H9 (cell line): ENCODE data around the gene ZNF512B. TPM values are rescaled to one million over a fixed set of nuclear protein-coding genes. Genes with fewer than 3 reads are reported as not detected.

Experiments used
- DNase-seq: peaks from one replicate; pipeline ENCODE4 v3.0.0-alpha.2; 2017
- H2AFZ ChIP-seq: one replicate; pipeline ENCODE4 v1.6.1; 2013; ENCODE audit warnings: mild to moderate bottlenecking, low read length, control low read depth, moderate library complexity
- H2AK5ac ChIP-seq: 2 replicates; pipeline ENCODE4 v1.6.1; 2013; ENCODE audit warnings: low read length, control low read depth, mixed read lengths; ENCODE audit not compliant: insufficient read length
- H2BK120ac ChIP-seq: one replicate; pipeline ENCODE4 v1.6.1; 2013; ENCODE audit warnings: low read depth, mild to moderate bottlenecking, low read length, control low read depth, inconsistent platforms; ENCODE audit not compliant: poor library complexity, severe bottlenecking
- H2BK12ac ChIP-seq: 2 replicates; pipeline ENCODE4 v1.6.1; 2013; ENCODE audit warnings: low read length, control low read depth, mixed read lengths, low read depth; ENCODE audit not compliant: insufficient read length
- H2BK15ac ChIP-seq: 2 replicates; pipeline ENCODE4 v1.6.1; 2013; ENCODE audit warnings: low read depth, low read length, control low read depth
- H2BK20ac ChIP-seq: one replicate; pipeline ENCODE4 v1.6.1; 2013; ENCODE audit warnings: low read depth, mild to moderate bottlenecking, low read length, control low read depth, inconsistent platforms; ENCODE audit not compliant: poor library complexity, severe bottlenecking
- H2BK5ac ChIP-seq: 2 replicates; pipeline ENCODE4 v1.6.1; 2013; ENCODE audit warnings: low read length, control low read depth, mixed read lengths; ENCODE audit not compliant: insufficient read length
- H3K14ac ChIP-seq: 2 replicates; pipeline ENCODE4 v1.6.1; 2013; ENCODE audit warnings: low read length, control low read depth; ENCODE audit not compliant: insufficient read depth
- H3K18ac ChIP-seq: 2 replicates; pipeline ENCODE4 v1.6.1; 2013; ENCODE audit warnings: low read depth, mild to moderate bottlenecking, mixed read lengths, low read length, control low read depth; ENCODE audit not compliant: insufficient read length
- H3K23ac ChIP-seq: 2 replicates; pipeline ENCODE4 v1.6.1; 2013; ENCODE audit warnings: low read length, control low read depth, mixed read lengths, low read depth; ENCODE audit not compliant: insufficient read length
- H3K23me2 ChIP-seq: 2 replicates; pipeline ENCODE4 v1.6.1; 2013; ENCODE audit warnings: low read depth, mild to moderate bottlenecking, mixed read lengths, low read length, control low read depth; ENCODE audit not compliant: insufficient read length, poor library complexity, severe bottlenecking
- H3K27ac ChIP-seq: 2 replicates; pipeline ENCODE4 v1.5.1; 2013; ENCODE audit warnings: low read length, control low read depth, mixed read lengths, low read depth; ENCODE audit not compliant: insufficient read length
- H3K27me3 ChIP-seq: 2 replicates; pipeline ENCODE4 v1.6.1; 2013; ENCODE audit warnings: low read length, control low read depth, inconsistent platforms; ENCODE audit not compliant: insufficient read depth
- H3K4ac ChIP-seq: 2 replicates; pipeline ENCODE4 v1.6.1; 2013; ENCODE audit warnings: low read depth, mild to moderate bottlenecking, control low read depth, inconsistent platforms, low read length, moderate library complexity
- H3K4me1 ChIP-seq: 2 replicates; pipeline ENCODE4 v1.6.1; 2013; ENCODE audit warnings: low read length, control low read depth, inconsistent platforms; ENCODE audit not compliant: insufficient read depth
- H3K4me2 ChIP-seq: 2 replicates; pipeline ENCODE4 v1.6.1; 2013; ENCODE audit warnings: low read length, control low read depth, mixed read lengths; ENCODE audit not compliant: insufficient read length, insufficient read depth
- H3K56ac ChIP-seq: 2 replicates; pipeline ENCODE4 v1.6.1; 2013; ENCODE audit warnings: low read depth, mild to moderate bottlenecking, mixed read lengths, low read length, control low read depth; ENCODE audit not compliant: insufficient read length
- H3K79me1 ChIP-seq: 2 replicates; pipeline ENCODE4 v1.6.1; 2013; ENCODE audit warnings: low read depth, mild to moderate bottlenecking, moderate library complexity, low read length, control low read depth, inconsistent platforms; ENCODE audit not compliant: insufficient read depth, poor library complexity, severe bottlenecking
- H3K79me2 ChIP-seq: 2 replicates; pipeline ENCODE4 v1.6.1; 2013; ENCODE audit warnings: low read length, control low read depth, inconsistent platforms; ENCODE audit not compliant: insufficient read depth
- H3K9ac ChIP-seq: 2 replicates; pipeline ENCODE4 v1.6.1; 2013; ENCODE audit warnings: low read length, control low read depth, mixed read lengths; ENCODE audit not compliant: insufficient read length; ENCODE audit errors: extremely low read depth
- H3K9me3 ChIP-seq: one replicate; pipeline ENCODE4 v1.6.1; 2013; ENCODE audit warnings: low read depth, low read length, inconsistent platforms; ENCODE audit not compliant: control insufficient read depth
- H3T11ph ChIP-seq: one replicate; pipeline ENCODE4 v1.6.1; 2013; ENCODE audit warnings: mild to moderate bottlenecking, low read length, control low read depth, inconsistent platforms
- H4K20me1 ChIP-seq: one replicate; pipeline ENCODE4 v1.6.1; 2013; ENCODE audit not compliant: control insufficient read depth, insufficient read length, insufficient read depth
- H4K5ac ChIP-seq: 2 replicates; pipeline ENCODE4 v1.6.1; 2013; ENCODE audit warnings: low read depth, mild to moderate bottlenecking, mixed read lengths, low read length, control low read depth; ENCODE audit not compliant: insufficient read length
- H4K8ac ChIP-seq: replicated peaks from 2 replicates; pipeline ENCODE4 v1.6.1; 2013; ENCODE audit warnings: low read length, control low read depth, mixed read lengths, low read depth; ENCODE audit not compliant: insufficient read length
- H4K91ac ChIP-seq: 2 replicates; pipeline ENCODE4 v1.6.1; 2013; ENCODE audit warnings: low read depth, mild to moderate bottlenecking, moderate library complexity, mixed read lengths, low read length, control low read depth; ENCODE audit not compliant: insufficient read length
- H3K27ac Mint-ChIP-seq, 3 experiments: 2 replicates in 2 of 3; 3 replicates in 1 of 3; pipeline ENCODE4 v1.8.0; 2020 to 2021; ENCODE audit warnings: mixed read lengths in 3 of 3, mild to moderate bottlenecking in 1 of 3, moderate library complexity in 1 of 3
- H3K27me3 Mint-ChIP-seq: 2 replicates; pipeline ENCODE4 v1.8.0; 2021; ENCODE audit warnings: low read depth, mild to moderate bottlenecking, moderate library complexity, mixed read lengths
- H3K36me3 Mint-ChIP-seq, 3 experiments: 2 replicates in 2 of 3; 3 replicates in 1 of 3; pipeline ENCODE4 v1.8.0; 2020 to 2021; ENCODE audit warnings: low read depth in 3 of 3, mixed read lengths in 3 of 3; ENCODE audit not compliant: insufficient read depth in 1 of 3
- H3K4me1 Mint-ChIP-seq, 2 experiments: 2 replicates each; pipeline ENCODE4 v1.8.0; 2020; ENCODE audit warnings: mixed read lengths in 2 of 2
- H3K4me3 Mint-ChIP-seq, 2 experiments: 2 replicates in 1 of 2; 3 replicates in 1 of 2; pipeline ENCODE4 v1.8.0; 2020 to 2021; ENCODE audit warnings: mild to moderate bottlenecking in 2 of 2, mixed read lengths in 2 of 2, moderate library complexity in 1 of 2
- H3K9me3 Mint-ChIP-seq, 2 experiments: 2 replicates in 1 of 2; 3 replicates in 1 of 2; pipeline ENCODE4 v1.8.0; 2020; ENCODE audit warnings: mild to moderate bottlenecking in 2 of 2, mixed read lengths in 2 of 2, moderate library complexity in 1 of 2
- WGBS: extraction: QIAGEN DNeasy Blood & Tissue Kit; methylation state at CpG from one replicate; pipeline ENCODE4 v1.1.7; 2013; ENCODE audit warnings: missing lambda C conversion rate, low lambda C conversion rate, mixed read lengths; ENCODE audit not compliant: insufficient read length; ENCODE audit errors: extremely low coverage; 5-methylcytosine and 5-hydroxymethylcytosine counted together
- total RNA-seq: library from RNA; stranded (reverse); gene quantifications from 2 replicates; pipeline ENCODE4 v1.2.1, GENCODE V29; 2021
- TF ChIP-seq, protein P1 (sequence below): fragments of 200-600 bp; sonication (generic); conservative IDR thresholded peaks from 3 replicates; pipeline ENCODE4 v1.8.0; 2021; ENCODE audit warnings: antibody characterized with exemption, mild to moderate bottlenecking

ZNF512B gene
- total RNA-seq, 1 experiment from 2014 or later: 46.0 TPM

DNA sequence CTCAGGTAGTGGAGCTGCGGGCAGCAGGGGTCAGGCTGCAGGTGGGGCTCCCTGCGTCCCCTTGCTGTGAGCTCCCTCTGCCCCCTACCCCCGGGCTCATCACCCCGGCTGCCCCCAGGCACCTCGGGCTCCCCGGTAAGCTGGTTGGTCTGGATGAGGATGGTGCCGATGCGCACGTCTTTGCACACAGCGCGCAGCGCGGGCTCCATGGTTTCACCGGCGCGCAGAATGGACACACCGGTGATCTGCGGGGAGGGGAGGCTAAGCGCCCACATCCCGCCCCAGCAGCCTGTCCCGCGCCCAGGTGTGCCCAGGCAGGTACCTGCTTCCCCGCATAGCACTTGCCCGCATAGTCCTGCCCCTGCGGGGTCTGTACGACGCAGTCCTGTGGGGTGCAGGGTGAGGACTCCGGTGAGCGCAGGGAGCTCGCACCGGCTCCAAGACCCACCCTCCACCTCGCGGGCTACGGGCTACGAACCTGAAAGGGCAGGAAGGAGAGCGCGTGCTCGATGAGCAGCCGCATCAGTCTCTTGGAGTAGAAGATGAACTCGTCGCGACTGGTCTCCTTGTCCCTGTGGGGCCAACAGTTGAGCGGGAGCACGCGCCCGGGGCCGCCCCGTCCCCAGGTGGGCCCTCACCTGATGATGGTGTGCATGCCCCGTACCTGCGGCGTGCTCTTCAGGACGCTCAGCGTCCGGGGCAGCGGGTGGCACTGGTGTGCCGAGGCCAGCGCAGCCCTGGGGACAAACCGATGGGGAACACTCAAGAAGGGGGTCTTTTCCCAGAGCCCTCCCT is 29.1 kb downstream of the ZNF512B start:
- Histone ChIP-seq H3K4ac (no peak overlapping the region), H4K8ac (no peak overlapping the region), H4K5ac (no peak overlapping the region), H2BK15ac (no peak overlapping the region), H2AFZ (no peak overlapping the region), H3K79me1 (no peaks in the 10 kb centered on the region), H4K91ac (no peak overlapping the region), H4K20me1 (no peaks in the 10 kb centered on the region), H3T11ph (no peak overlapping the region), H2BK5ac (no peak overlapping the region), H3K9ac (no peak overlapping the region), H3K79me2 (no peaks in the 10 kb centered on the region), H3K14ac (0 out of 2 replicates have a peak overlapping the region, but pooled peaks have one; percentile 16), H3K23ac (no peak overlapping the region), H2BK120ac (no peak overlapping the region), H3K4me1 (no peaks in the 10 kb centered on the region), H2BK20ac (no peak overlapping the region), H3K27ac (no peak overlapping the region), H3K56ac (no peak overlapping the region), H2BK12ac (no peak overlapping the region), H2AK5ac (no peak overlapping the region), H3K18ac (peak overlapping the region; percentile 28), H3K27me3 (no peaks in the 10 kb centered on the region), H3K4me2 (peak overlapping the region; percentile 15), H3K23me2 (peaks cover 13% of the 10 kb centered on the region), H3K9me3 (no peaks in the 10 kb centered on the region)
- Mint-ChIP-seq H3K27ac (0 out of 7 replicates have a peak overlapping the region, but pooled peaks of 1 of the 3 experiments have one; percentile 68), H3K9me3 (no peaks in the 10 kb centered on the region), H3K4me3 (no peak overlapping the region), H3K36me3 (peaks cover under 1 to 27% (median 27%) of the 10 kb centered on the region in 3 experiments; a peak in 6 of 7 replicates), H3K4me1 (peaks cover 3 to 9% of the 10 kb centered on the region in 2 experiments), H3K27me3 (no peaks in the 10 kb centered on the region)
- no CpG with 5 or more reads among the region's 58 CpGs for WGBS
- peak; percentile 52 for DNase-seq
- TF ChIP-seq, protein P1, sequence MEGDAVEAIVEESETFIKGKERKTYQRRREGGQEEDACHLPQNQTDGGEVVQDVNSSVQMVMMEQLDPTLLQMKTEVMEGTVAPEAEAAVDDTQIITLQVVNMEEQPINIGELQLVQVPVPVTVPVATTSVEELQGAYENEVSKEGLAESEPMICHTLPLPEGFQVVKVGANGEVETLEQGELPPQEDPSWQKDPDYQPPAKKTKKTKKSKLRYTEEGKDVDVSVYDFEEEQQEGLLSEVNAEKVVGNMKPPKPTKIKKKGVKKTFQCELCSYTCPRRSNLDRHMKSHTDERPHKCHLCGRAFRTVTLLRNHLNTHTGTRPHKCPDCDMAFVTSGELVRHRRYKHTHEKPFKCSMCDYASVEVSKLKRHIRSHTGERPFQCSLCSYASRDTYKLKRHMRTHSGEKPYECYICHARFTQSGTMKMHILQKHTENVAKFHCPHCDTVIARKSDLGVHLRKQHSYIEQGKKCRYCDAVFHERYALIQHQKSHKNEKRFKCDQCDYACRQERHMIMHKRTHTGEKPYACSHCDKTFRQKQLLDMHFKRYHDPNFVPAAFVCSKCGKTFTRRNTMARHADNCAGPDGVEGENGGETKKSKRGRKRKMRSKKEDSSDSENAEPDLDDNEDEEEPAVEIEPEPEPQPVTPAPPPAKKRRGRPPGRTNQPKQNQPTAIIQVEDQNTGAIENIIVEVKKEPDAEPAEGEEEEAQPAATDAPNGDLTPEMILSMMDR: no peak
